T-helper 2 cell treated with Interferon-gamma antibody and Interleukin-4, amounts not matched to agents 100 ng/mL and 5 ng/mL, for 36 hours (primary cell): ENCODE results near the gene FGD3. TPM values are rescaled to one million over a fixed set of nuclear protein-coding genes. Genes with fewer than 3 reads are reported as not detected.

ENCODE experiments used
- intact Hi-C: fragments of 100-400 bp; cut with micrococcal nuclease; formaldehyde crosslinking; loops from one replicate; pipeline ENCODE4 v1.15.1; 2023
- total RNA-seq: library from RNA; stranded (reverse); gene quantifications from 2 replicates; pipeline ENCODE4 v1.2.3, GENCODE V29; 2022

FGD3 gene
- total RNA-seq, 1 donor from 2014 or later = 106 TPM

GRCh38 chr9:93026640-93027039, 79.3 kb downstream of the FGD3 start:
- intact Hi-C loops = no loop called here

- intact Hi-C loops = loop anchor here (1.0 to 2.0 kb wide), 2 partner anchors 37 to 67 kb away; no protein-coding TSS in a partner anchor
Observed at GRCh38 chr9:93027750-93028149, 80.4 kb downstream of the FGD3 start.

- intact Hi-C loops = loop anchor here (1.0 to 2.0 kb wide), 2 partner anchors 36 to 66 kb away; no protein-coding TSS in a partner anchor
Observed at GRCh38 chr9:93028448-93029006, 81.2 kb downstream of the FGD3 start.

- intact Hi-C loops = no loop called here
Observed at GRCh38 chr9:93030642-93031628, 83.6 kb downstream of the FGD3 start.

- intact Hi-C loops = no loop called here
Observed at GRCh38 chr9:93031629-93032430, 84.5 kb downstream of the FGD3 start.

GRCh38 chr9:93032545-93032944, 85.2 kb downstream of the FGD3 start:
- intact Hi-C loops = no loop called here

- intact Hi-C loops = no loop called here
Observed at GRCh38 chr9:93033531-93033930, 86.2 kb downstream of the FGD3 start.

- intact Hi-C loops = no loop called here
Observed at GRCh38 chr9:93035106-93035660, 87.9 kb downstream of the FGD3 start.

GRCh38 chr9:93035821-93036351, 88.6 kb downstream of the FGD3 start:
- intact Hi-C loops = no loop called here

GRCh38 chr9:93036887-93037475, 89.7 kb downstream of the FGD3 start:
- intact Hi-C loops = no loop called here

GRCh38 chr9:93037476-93037971, 90.2 kb downstream of the FGD3 start:
- intact Hi-C loops = no loop called here

GRCh38 chr9:93038918-93039317, 91.6 kb downstream of the FGD3 start:
- intact Hi-C loops = no loop called here

GRCh38 chr9:93039456-93039855, 92.1 kb downstream of the FGD3 start:
- intact Hi-C loops = no loop called here

GRCh38 chr9:93039976-93040375, 92.7 kb downstream of the FGD3 start:
- intact Hi-C loops = no loop called here

- intact Hi-C loops = no loop called here
Observed at GRCh38 chr9:93040409-93040808, 93.1 kb downstream of the FGD3 start.

- intact Hi-C loops = no loop called here
Observed at GRCh38 chr9:93041108-93041802, 93.9 kb downstream of the FGD3 start.

- intact Hi-C loops = no loop called here
Observed at GRCh38 chr9:93043122-93043521, 95.8 kb downstream of the FGD3 start.

- intact Hi-C loops = no loop called here
Observed at GRCh38 chr9:93045521-93045920, 98.2 kb downstream of the FGD3 start.

GRCh38 chr9:93048566-93049448, 101.5 kb downstream of the FGD3 start:
- intact Hi-C loops = no loop called here
